Natural killer cell (primary cell): ENCODE data around the gene GIPC2. TPM values are rescaled to one million over a fixed set of nuclear protein-coding genes. Genes with fewer than 3 reads are reported as not detected.

ENCODE experiments used
- ATAC-seq, 3 donors: fragments of 150-1000 bp in 2 of 3; fragments of 200-7000 bp in 1 of 3; cut with Tn5 transposase; 1 replicate in 1 of 3; 2 replicates in 2 of 3; pipeline ENCODE4 v1.10.0; 2021; ENCODE audit warnings: mild to moderate bottlenecking in 2 of 3, moderate library complexity in 2 of 3
- DNase-seq, 2 donors: peaks; one replicate each; pipeline versions ENCODE4 v3.0.0 to v3.0.0-alpha.2; 2013 to 2021; ENCODE audit warnings: mixed read lengths in 1 of 2
- H3K27ac ChIP-seq: one replicate; pipeline ENCODE4 v1.5.1; 2013; ENCODE audit warnings: mild to moderate bottlenecking, low read length
- H3K27me3 ChIP-seq: one replicate; pipeline ENCODE4 v1.6.1; 2013; ENCODE audit warnings: low read length; ENCODE audit not compliant: control insufficient read depth, insufficient read depth
- H3K36me3 ChIP-seq: one replicate; pipeline ENCODE4 v1.6.1; 2013; ENCODE audit warnings: low read length; ENCODE audit not compliant: control insufficient read depth, insufficient read depth
- H3K4me1 ChIP-seq: one replicate; pipeline ENCODE4 v1.6.1; 2013; ENCODE audit warnings: low read length; ENCODE audit not compliant: control insufficient read depth, insufficient read depth
- H3K4me3 ChIP-seq: one replicate; pipeline ENCODE4 v1.5.1; 2013; ENCODE audit warnings: low read length
- H3K9me3 ChIP-seq: one replicate; pipeline ENCODE4 v1.6.1; 2013; ENCODE audit warnings: low read length; ENCODE audit not compliant: control insufficient read depth, insufficient read depth
- H3K27ac Mint-ChIP-seq, 2 donors: one replicate each; pipeline ENCODE4 v1.8.0; 2022; ENCODE audit warnings: mild to moderate bottlenecking in 2 of 2, mixed read lengths in 2 of 2, moderate library complexity in 1 of 2
- H3K27me3 Mint-ChIP-seq, 2 donors: one replicate each; pipeline ENCODE4 v1.8.0; 2022; ENCODE audit warnings: low read depth in 2 of 2, mixed read lengths in 2 of 2
- H3K36me3 Mint-ChIP-seq: one replicate; pipeline ENCODE4 v1.8.0; 2022; ENCODE audit warnings: mixed read lengths
- H3K4me1 Mint-ChIP-seq, 2 donors: one replicate each; pipeline ENCODE4 v1.8.0; 2022; ENCODE audit warnings: mixed read lengths in 2 of 2
- H3K4me3 Mint-ChIP-seq: one replicate; pipeline ENCODE4 v1.8.0; 2022; ENCODE audit warnings: mild to moderate bottlenecking, moderate library complexity, mixed read lengths
- H3K9me3 Mint-ChIP-seq, 2 donors: one replicate each; pipeline ENCODE4 v1.8.0; 2022; ENCODE audit warnings: mixed read lengths in 2 of 2
- CTCF ChIP-seq: fragments of 200-600 bp; IDR thresholded peaks from one replicate; pipeline ENCODE4 v1.8.0; 2022; ENCODE audit warnings: antibody characterized with exemption
- WGBS: methylation state at CpG from one replicate; pipeline ENCODE4 v1.1.7; 2013; ENCODE audit warnings: missing lambda C conversion rate; ENCODE audit not compliant: insufficient coverage; 5-methylcytosine and 5-hydroxymethylcytosine counted together
- intact Hi-C: fragments of 100-400 bp; cut with micrococcal nuclease; formaldehyde crosslinking; loops from one replicate; pipeline ENCODE4 v1.14.2; 2022
- total RNA-seq, 4 donors: library from RNA; stranded (reverse); fragments of 120-200 nt in 1 of 4; gene quantifications; one replicate each; pipeline versions ENCODE4 v1.2.3 to v1.2.4, GENCODE V29; 2013 to 2022

Gene GIPC2
- total RNA-seq, 3 donors from 2014 or later (not counting 1 experiment from before 2014, with no cell fraction given): not detected

GRCh38 chr1:78049396-78049795, 3.6 kb downstream of the GIPC2 start:
- WGBS: 100% methylated on average over 4 of the region's 4 CpGs
- H3K4me1 ChIP-seq: peaks cover 10% of the 10 kb centered on the region
- no peak for TF ChIP-seq CTCF
- Mint-ChIP-seq H3K4me3 (no peak overlapping the region), H3K27me3 (peaks cover 35 to 37% of the 10 kb centered on the region in 2 donors), H3K27ac (no peak overlapping the region), H3K4me1 (peaks cover 9 to 16% of the 10 kb centered on the region in 2 donors), H3K9me3 (no peaks in the 10 kb centered on the region), H3K36me3 (no peaks in the 10 kb centered on the region)
- ATAC-seq (no peak), DNase-seq (no peak)
- no peak overlapping the region for H3K27ac ChIP-seq
- no peaks in the 10 kb centered on the region for H3K36me3 ChIP-seq
- H3K27me3 ChIP-seq: peaks cover 17% of the 10 kb centered on the region
- H3K4me3 ChIP-seq: no peak overlapping the region
- no peaks in the 10 kb centered on the region for H3K9me3 ChIP-seq
- intact Hi-C loops: no loop called here

GRCh38 chr1:78051005-78051404, 5.2 kb downstream of the GIPC2 start:
- Mint-ChIP-seq H3K4me3 (no peak overlapping the region), H3K36me3 (no peaks in the 10 kb centered on the region), H3K9me3 (no peaks in the 10 kb centered on the region), H3K4me1 (peaks cover 0 to 6% of the 10 kb centered on the region in 2 donors), H3K27me3 (peaks cover 22 to 24% of the 10 kb centered on the region in 2 donors), H3K27ac (no peak overlapping the region)
- intact Hi-C loops: no loop called here
- Histone ChIP-seq H3K9me3 (no peaks in the 10 kb centered on the region), H3K4me3 (no peak overlapping the region), H3K27me3 (peaks cover 11% of the 10 kb centered on the region), H3K27ac (no peak overlapping the region), H3K4me1 (peaks cover 7% of the 10 kb centered on the region), H3K36me3 (no peaks in the 10 kb centered on the region)
- DNase-seq (no peak), ATAC-seq (no peak)
- no peak for TF ChIP-seq CTCF
- WGBS: no CpG with 5 or more reads among the region's 2 CpGs

- ATAC-seq (no peak), DNase-seq (no peak)
- WGBS: 57% methylated on average over 1 of the region's 2 CpGs
- no peaks in the 10 kb centered on the region for H3K9me3 Mint-ChIP-seq
- intact Hi-C loops: no loop called here
- no peaks in the 10 kb centered on the region for H3K36me3 Mint-ChIP-seq
- no peaks in the 10 kb centered on the region for H3K4me1 ChIP-seq
- H3K4me3 ChIP-seq: no peak overlapping the region
- H3K27me3 ChIP-seq: peaks cover 3% of the 10 kb centered on the region
- H3K27ac ChIP-seq: no peak overlapping the region
- no peaks in the 10 kb centered on the region for H3K4me1 Mint-ChIP-seq
- TF ChIP-seq CTCF: no peak
- H3K27me3 Mint-ChIP-seq: peaks cover 10 to 14% of the 10 kb centered on the region in 2 donors
- H3K4me3 Mint-ChIP-seq: no peak overlapping the region
- no peaks in the 10 kb centered on the region for H3K36me3 ChIP-seq
- H3K27ac Mint-ChIP-seq: no peak overlapping the region
- no peaks in the 10 kb centered on the region for H3K9me3 ChIP-seq
Measured at GRCh38 chr1:78052685-78053405, 7.1 kb downstream of the GIPC2 start.

DNA sequence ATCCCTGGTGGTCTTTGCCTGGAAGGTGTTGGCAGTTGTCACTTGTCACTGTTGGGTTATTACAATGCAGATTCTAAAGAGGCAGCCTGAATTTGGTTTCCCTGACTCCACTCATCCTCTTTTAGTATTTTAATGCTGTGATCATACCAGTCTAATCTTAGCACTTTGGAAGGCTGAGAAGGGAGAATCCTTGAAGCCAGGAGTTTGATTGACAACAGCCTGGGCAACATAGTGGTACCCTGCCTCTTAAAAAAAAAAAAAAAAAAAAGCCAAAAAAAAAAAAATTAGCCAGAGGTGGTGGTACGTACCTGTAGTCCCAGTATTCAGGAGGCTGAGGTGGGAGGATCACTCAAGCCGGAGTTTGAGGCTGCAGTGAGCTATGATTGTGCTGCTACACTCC, 7.7 kb downstream of the GIPC2 start:
- Mint-ChIP-seq H3K4me3 (no peak overlapping the region), H3K27me3 (peaks cover 4 to 8% of the 10 kb centered on the region in 2 donors), H3K4me1 (no peaks in the 10 kb centered on the region), H3K36me3 (no peaks in the 10 kb centered on the region), H3K9me3 (no peaks in the 10 kb centered on the region), H3K27ac (no peak overlapping the region)
- H3K4me1 ChIP-seq: no peaks in the 10 kb centered on the region
- TF ChIP-seq CTCF: no peak
- peaks cover 4% of the 10 kb centered on the region for H3K27me3 ChIP-seq
- 100% methylated on average over 2 of the region's 2 CpGs for WGBS
- no peak overlapping the region for H3K27ac ChIP-seq
- no peaks in the 10 kb centered on the region for H3K36me3 ChIP-seq
- no peak for ATAC-seq
- no peaks in the 10 kb centered on the region for H3K9me3 ChIP-seq
- intact Hi-C loops: no loop called here
- DNase-seq: no peak
- H3K4me3 ChIP-seq: no peak overlapping the region
